Erythroblast (primary cell): ENCODE results near the gene WDR13.

ENCODE experiments used
- DNase-seq, 2 experiments: peaks; one replicate each; lab custom pipeline; 2025; lab: John Stamatoyannopoulos, UW
- GATA1 ChIP-seq: IDR thresholded peaks from 2 replicates; pipeline ENCODE4 v1.6.1; 2011; ENCODE audit warnings: low read depth, mild to moderate bottlenecking, control low read depth, low read length, moderate library complexity
- POLR2A ChIP-seq: IDR thresholded peaks from 2 replicates; pipeline ENCODE4 v1.6.1; 2011; ENCODE audit warnings: mild to moderate bottlenecking, low read length

The WDR13 gene

DNA sequence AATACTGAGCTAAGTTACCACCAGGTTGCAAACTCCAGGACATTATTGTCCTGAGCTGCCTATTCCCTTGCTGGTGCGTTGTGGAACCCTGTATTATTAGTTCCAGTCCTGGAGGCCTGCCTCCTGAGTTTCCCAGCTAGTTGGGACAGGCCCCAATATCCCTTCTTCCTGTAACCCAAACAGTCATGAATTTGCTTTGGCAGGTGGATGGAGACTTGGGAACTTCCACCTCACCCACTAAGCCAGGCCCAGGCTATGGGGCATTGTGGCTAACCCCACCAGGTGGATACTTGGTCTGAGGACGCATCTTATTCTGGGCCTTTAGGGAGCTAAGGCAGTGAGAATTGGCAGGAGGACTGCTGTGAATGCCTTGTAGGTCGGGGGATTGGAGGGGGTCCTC lies 18.0 kb upstream of the WDR13 start:
- no peak for DNase-seq
- TF ChIP-seq GATA1 = no peak
- no peak for TF ChIP-seq POLR2A

DNA sequence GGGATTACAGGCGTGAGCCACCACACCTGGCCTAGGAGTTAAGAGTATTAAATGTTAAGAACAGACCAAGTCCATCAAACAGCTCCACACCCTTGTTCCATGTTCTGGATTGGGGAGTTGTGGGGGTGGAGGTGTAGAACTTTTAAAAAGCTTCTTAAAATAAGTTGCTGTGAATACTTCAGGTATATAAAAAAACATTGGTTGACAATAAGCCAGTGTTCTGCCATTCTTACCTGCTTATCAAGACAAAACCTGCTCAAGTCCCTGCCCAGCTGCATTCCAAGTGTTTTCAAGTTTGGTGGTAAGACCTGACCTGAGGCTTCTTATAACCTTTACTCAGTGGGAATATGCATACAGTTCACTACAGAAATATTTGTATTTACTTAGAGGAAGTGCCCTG lies 16.6 kb upstream of the WDR13 start:
- TF ChIP-seq POLR2A (no peak), GATA1 (no peak)
- DNase-seq = no peak

DNA sequence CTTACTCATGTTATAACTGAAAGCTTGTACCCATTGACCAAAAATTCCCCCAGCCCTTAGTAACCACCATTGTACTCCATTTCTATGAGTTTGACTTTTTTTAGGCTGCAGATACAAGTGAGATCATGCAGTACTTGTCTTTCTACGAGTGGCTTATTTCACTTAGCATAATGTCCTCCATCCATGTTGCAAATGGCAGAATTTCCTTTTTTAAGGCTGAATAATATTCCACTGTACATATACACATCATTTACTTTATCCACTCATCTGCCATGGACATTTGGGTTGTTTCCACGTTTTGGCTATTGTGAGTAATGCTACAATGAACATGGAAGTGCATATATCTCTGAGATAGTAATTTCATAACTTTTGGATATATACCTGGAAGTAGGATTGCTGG lies 12.6 kb upstream of the WDR13 start:
- no peak for DNase-seq
- TF ChIP-seq POLR2A = no peak
- no peak for TF ChIP-seq GATA1

DNA sequence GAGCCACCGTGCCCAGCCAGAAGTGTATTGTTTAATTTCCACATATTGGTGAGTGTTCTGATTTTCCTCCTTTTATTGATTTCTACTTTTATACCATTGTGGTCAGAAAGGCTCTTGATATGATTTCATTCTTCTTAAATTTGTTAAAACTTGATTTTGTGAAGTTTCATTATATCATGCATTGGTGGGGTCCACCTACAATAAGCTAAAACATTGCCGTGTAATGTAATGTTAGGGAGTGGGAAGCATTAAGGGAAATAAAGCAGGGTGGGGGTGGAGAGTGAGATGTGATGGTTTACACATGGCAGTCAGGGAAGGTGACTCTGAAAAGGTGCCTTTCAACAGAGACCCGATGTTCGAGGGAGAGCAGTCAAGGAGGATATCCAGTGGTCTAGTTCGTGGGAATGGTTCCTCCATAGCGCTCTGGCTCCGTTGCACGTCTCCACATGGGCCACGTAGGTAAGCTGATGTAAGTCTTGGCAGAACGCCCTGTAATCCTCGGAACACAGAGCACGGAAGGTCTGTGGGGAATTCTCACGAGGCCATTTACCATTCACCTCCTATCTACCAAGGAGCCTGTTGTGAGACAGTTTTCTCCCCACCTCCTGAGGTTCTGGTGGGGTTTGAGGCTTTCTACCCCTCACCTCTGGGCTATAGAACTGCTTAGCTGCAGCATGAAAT lies 7.7 kb upstream of the WDR13 start:
- no peak for DNase-seq
- no peak for TF ChIP-seq POLR2A
- no peak for TF ChIP-seq GATA1

DNA sequence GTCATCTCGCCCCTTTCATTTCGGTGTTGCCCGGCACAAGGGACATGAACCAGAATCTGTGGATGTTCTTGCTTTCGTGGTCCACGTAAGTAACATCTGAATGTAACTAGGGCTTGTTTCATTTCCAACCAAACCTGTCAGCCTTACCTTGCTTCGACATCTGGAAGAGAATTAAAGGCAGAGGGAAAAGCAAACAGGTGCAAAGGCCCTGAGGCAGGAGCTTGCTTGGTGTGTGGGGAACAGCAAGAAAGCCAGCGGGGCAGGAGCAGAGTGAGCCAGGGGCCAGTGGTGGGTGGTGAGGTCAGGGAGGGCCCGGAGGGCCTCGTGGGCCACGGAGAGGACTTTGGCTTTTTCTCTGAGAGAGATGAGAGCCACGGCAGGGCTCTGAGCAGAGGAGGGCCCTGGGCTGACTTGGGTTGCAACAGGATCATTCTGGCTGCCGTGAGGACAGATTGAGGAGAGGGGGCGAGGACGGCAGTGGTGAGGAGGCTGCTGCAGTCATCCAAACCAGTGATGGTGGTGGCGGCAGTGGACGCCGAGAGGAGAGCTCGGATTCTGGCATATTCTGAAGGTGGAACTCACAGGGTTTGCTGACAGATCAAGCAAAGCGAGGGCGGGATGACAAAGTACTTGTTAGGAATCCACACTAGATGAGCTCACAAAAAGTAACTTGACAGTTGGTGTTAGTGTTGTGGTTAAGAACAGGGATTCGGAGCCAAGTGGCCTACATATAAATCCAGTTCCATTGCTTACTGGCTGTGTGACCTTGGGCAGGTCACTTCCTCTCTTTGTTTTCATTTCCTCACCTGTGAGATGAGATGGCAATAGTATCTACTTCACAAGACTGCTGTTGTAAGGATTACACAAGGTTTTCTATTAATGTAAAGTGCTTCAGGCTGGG lies 6.8 kb upstream of the WDR13 start:
- TF ChIP-seq GATA1 = no peak
- no peak for DNase-seq

DNA sequence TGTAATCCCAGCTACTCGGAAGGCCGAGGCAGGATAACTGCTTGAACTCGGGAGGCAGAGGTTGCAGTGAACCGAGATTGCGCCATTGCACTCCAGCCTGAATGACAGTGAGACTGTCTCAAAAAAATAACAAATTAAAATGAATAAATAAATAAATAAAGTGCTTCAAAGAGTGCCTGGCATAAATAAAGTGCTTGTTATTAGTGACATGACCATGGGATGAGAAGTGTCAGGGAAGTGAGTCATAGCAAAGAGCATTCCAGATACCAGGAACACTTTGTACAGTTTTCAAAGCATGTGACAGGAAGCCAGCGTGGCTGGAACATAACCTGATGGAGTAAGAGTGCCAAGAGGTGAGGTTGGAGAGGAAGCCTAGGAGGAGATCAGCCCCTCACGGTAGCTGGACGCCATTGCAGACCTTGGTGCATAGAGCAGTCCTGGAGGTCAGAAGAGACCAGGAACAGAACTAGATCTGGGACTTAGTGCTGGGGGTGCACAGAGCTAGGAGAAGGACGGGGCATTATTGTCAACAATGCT lies 6.0 kb upstream of the WDR13 start:
- DNase-seq = no peak
- TF ChIP-seq POLR2A (no peak), GATA1 (no peak)

DNA sequence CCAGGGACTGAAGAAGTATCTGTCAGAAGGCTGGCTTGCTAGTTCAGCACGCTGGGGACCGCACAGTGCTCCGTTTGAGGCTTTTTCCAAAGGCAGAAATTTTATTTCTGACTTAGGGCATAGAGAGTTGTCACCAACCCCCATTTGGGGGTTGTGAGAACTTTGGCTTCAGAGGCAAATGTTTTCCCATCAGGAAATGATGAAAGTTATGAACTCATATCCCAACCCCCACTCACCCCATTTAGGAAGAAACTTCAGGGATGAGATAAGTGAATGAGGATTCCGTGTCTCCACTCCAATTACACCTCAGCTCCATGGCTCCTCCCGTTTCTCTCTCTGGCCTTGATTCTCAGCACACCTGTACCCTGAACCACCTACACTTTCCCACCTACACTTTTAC lies 4.3 kb upstream of the WDR13 start:
- no peak for DNase-seq
- TF ChIP-seq POLR2A = no peak
- TF ChIP-seq GATA1 = no peak

DNA sequence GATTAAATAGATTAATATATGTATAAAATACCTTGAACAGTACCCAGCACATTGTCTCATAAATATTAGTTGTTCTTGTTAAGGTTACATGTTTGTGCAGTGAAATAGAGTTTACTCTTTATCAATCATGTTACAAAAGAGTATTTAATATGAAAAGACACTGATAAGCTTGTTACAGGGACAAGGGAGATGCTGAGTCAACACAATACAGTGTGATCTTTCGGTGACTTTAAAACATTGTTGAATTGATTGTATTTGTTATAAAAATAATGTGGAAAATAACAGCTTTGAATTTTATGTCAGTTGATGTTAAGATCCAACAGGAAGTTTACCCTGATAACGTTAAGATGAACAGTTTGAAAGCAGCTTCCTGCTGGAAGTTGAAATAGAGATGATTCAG lies 1.4 kb upstream of the WDR13 start:
- no peak for TF ChIP-seq POLR2A
- TF ChIP-seq GATA1 = no peak
- no peak for DNase-seq

DNA sequence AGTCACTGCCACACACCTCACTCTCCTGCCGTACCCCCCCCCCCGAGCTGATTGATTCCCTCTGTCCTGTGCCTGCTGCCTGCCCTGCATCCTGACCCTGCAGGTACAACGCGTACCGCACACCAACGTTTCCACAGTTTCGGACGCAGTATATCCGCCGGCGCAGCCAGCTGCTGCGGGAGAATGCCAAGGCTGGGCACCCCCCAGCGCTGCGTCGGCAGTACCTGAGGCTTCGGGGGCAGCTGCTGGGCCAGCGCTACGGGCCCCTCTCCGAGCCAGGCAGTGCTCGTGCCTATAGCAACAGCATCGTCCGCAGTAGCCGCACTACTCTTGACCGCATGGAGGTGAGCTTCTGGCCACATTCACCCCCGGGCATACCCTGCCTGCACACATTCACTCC lies 1.3 kb downstream of the WDR13 start:
- no peak for TF ChIP-seq GATA1
- no peak for TF ChIP-seq POLR2A
- DNase-seq = no peak

DNA sequence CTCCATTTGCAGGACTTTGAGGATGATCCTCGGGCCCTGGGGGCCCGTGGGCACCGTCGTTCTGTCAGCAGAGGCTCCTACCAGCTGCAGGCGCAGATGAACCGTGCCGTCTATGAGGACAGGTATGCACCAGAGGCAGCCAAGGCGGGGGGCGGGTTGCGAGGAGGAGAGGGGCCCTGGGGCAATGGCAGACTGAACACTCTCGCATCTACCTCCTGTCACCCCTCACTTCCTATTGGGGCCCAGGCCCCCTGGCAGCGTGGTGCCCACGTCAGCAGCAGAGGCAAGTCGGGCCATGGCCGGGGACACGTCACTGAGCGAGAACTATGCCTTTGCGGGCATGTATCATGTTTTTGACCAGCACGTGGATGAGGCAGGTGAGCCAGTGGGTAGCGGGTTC lies 2.0 kb downstream of the WDR13 start:
- TF ChIP-seq POLR2A = no peak
- TF ChIP-seq GATA1 = no peak
- no peak for DNase-seq

DNA sequence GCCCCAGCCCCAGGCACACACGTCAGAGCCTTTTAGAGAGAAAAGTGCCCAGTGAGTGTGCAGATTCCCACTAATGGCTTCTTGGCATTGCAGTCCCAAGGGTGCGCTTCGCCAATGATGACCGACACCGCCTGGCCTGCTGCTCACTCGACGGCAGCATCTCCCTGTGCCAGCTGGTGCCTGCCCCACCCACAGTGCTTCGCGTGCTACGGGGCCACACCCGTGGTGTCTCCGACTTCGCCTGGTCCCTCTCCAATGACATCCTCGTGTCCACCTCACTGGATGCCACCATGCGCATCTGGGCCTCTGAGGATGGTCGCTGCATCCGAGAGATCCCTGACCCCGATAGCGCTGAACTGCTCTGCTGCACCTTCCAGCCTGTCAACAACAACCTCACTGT lies 2.9 kb downstream of the WDR13 start:
- TF ChIP-seq POLR2A (no peak), GATA1 (no peak)

DNA sequence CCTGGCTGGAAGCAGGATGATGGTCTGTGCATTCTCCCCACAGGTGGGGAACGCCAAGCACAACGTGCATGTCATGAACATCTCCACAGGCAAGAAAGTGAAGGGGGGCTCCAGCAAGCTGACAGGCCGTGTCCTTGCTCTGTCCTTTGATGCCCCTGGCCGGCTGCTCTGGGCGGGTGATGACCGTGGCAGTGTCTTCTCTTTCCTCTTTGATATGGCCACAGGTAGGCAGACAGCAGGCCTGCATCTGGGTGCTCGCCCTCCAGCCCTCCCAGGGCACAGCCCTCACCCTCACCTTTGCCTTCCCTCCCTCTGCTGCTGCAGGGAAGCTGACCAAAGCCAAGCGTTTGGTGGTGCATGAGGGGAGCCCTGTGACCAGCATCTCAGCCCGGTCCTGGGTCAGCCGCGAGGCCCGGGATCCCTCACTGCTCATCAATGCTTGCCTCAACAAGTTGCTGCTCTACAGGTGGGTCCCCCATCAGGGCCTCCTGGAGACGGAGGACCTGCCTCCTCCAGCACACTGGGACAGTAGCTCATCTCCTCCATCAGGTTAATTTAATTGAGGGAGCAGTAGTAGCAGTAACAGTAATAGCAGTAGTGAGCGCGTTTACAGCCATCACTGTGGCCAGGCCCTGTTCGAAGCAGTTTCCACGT lies 4.6 kb downstream of the WDR13 start:
- no peak for DNase-seq
- no peak for TF ChIP-seq GATA1
- no peak for TF ChIP-seq POLR2A

More for the DNA sequence above, 2.9 kb downstream of the WDR13 start:
- DNase-seq = no peak

DNA sequence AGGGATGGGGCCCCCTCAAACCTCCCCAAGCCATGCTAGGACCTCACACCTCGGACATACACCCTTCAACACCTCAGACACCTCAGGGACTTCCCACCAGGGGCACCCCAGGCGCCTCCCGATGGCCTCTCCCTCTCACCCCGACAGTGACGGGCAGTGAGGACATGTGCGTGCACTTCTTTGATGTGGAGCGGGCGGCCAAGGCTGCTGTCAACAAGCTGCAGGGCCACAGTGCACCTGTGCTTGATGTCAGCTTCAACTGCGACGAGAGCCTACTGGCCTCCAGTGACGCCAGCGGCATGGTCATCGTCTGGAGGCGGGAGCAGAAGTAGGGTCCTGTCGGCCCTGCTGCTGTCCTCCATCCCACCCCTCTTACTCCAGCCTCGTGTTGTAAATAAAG lies 7.4 kb downstream of the WDR13 start:
- no peak for TF ChIP-seq POLR2A
- TF ChIP-seq GATA1 = no peak
- DNase-seq = no peak

DNA sequence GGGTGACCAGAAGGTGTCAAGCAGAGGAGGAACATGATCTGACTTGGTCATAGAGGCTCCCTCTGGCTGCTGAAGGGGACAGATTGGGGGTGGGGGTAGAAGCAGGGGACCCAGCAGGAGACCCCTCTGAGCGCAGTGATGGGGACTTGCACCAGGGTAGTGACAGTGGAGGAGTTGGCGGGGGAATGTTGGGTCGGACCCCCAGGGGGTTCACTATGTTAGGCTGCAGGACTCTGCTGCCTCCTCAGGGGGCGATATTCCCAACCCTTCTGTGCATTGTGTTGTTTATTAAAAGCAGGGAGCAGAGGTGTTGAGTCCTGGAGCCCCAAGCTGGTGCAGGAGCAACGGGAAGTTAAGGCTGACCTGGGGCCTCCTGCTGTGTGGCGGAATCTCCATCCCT lies 8.8 kb downstream of the WDR13 start:
- TF ChIP-seq POLR2A (no peak), GATA1 (no peak)
- DNase-seq = no peak
